Trophoblast cell (in vitro differentiated cells and primary cell): ENCODE data around the gene AIP.

Experiments
- DNase-seq, 2 donors: peaks; one replicate each; pipeline ENCODE4 v3.0.0-alpha.2; 2016
- H2AFZ ChIP-seq: 2 replicates; pipeline ENCODE4 v1.6.1; 2013; ENCODE audit warnings: low read length, moderate library complexity, mild to moderate bottlenecking; ENCODE audit not compliant: insufficient read depth, poor library complexity
- H2AK5ac ChIP-seq: 2 replicates; pipeline ENCODE4 v1.6.1; 2013; ENCODE audit warnings: mild to moderate bottlenecking, low read length
- H2BK120ac ChIP-seq: 2 replicates; pipeline ENCODE4 v1.6.1; 2013; ENCODE audit warnings: low read length, mild to moderate bottlenecking, moderate library complexity; ENCODE audit not compliant: insufficient read depth, poor library complexity
- H2BK12ac ChIP-seq: 2 replicates; pipeline ENCODE4 v1.6.1; 2013; ENCODE audit warnings: mild to moderate bottlenecking, low read length, moderate library complexity
- H2BK5ac ChIP-seq: 2 replicates; pipeline ENCODE4 v1.6.1; 2013; ENCODE audit warnings: low read length, low read depth, moderate library complexity, mild to moderate bottlenecking; ENCODE audit not compliant: poor library complexity
- H3K14ac ChIP-seq: 2 replicates; pipeline ENCODE4 v1.6.1; 2013; ENCODE audit warnings: mild to moderate bottlenecking, low read length
- H3K18ac ChIP-seq: 2 replicates; pipeline ENCODE4 v1.6.1; 2013; ENCODE audit warnings: mild to moderate bottlenecking, low read length
- H3K23ac ChIP-seq: 2 replicates; pipeline ENCODE4 v1.6.1; 2013; ENCODE audit warnings: low read length
- H3K27ac ChIP-seq: 2 replicates; pipeline ENCODE4 v1.5.1; 2013; ENCODE audit warnings: low read depth, mild to moderate bottlenecking, inconsistent platforms, low read length, moderate library complexity
- H3K27me3 ChIP-seq: 2 replicates; pipeline ENCODE4 v1.6.1; 2013; ENCODE audit warnings: inconsistent platforms, mild to moderate bottlenecking, low read length, moderate library complexity; ENCODE audit not compliant: insufficient read depth
- H3K36me3 ChIP-seq, 2 experiments: 1 replicate in 1 of 2; 2 replicates in 1 of 2; pipeline ENCODE4 v1.6.1; 2013; ENCODE audit warnings: low read length in 2 of 2, mild to moderate bottlenecking in 2 of 2, moderate library complexity in 1 of 2; ENCODE audit not compliant: insufficient read depth in 2 of 2, control insufficient read depth in 1 of 2
- H3K4ac ChIP-seq: 2 replicates; pipeline ENCODE4 v1.6.1; 2013; ENCODE audit warnings: low read depth, mild to moderate bottlenecking, low read length, moderate library complexity
- H3K4me1 ChIP-seq, 2 experiments: 1 replicate in 1 of 2; 2 replicates in 1 of 2; pipeline ENCODE4 v1.6.1; 2013; ENCODE audit warnings: low read length in 2 of 2, mild to moderate bottlenecking in 2 of 2, moderate library complexity in 1 of 2; ENCODE audit not compliant: insufficient read depth in 2 of 2, control insufficient read depth in 1 of 2
- H3K4me2 ChIP-seq: 2 replicates; pipeline ENCODE4 v1.6.1; 2013; ENCODE audit warnings: inconsistent platforms, mild to moderate bottlenecking, low read length, moderate library complexity
- H3K4me3 ChIP-seq: 2 replicates; pipeline ENCODE4 v1.5.1; 2013; ENCODE audit warnings: mild to moderate bottlenecking, low read depth, low read length, inconsistent platforms
- H3K79me1 ChIP-seq: one replicate; pipeline ENCODE4 v1.6.1; 2013; ENCODE audit warnings: low read length
- H3K79me2 ChIP-seq: 2 replicates; pipeline ENCODE4 v1.6.1; 2013; ENCODE audit warnings: low read length, mild to moderate bottlenecking; ENCODE audit not compliant: control insufficient read depth, insufficient read depth, poor library complexity
- H3K9ac ChIP-seq: 2 replicates; pipeline ENCODE4 v1.6.1; 2013; ENCODE audit warnings: mild to moderate bottlenecking, low read length
- H3K9me3 ChIP-seq: 2 replicates; pipeline ENCODE4 v1.6.1; 2013; ENCODE audit warnings: low read depth, mild to moderate bottlenecking, control low read depth, inconsistent platforms, low read length; ENCODE audit not compliant: insufficient read depth
- H4K12ac ChIP-seq: 2 replicates; pipeline ENCODE4 v1.6.1; 2013; ENCODE audit warnings: low read depth, mild to moderate bottlenecking, low read length, moderate library complexity
- H4K8ac ChIP-seq: 2 replicates; pipeline ENCODE4 v1.6.1; 2013; ENCODE audit warnings: low read depth, mild to moderate bottlenecking, low read length, moderate library complexity
- H4K91ac ChIP-seq: one replicate; pipeline ENCODE4 v1.6.1; 2013; ENCODE audit warnings: low read depth, mild to moderate bottlenecking, low read length, moderate library complexity
- WGBS: extraction: QIAGEN DNeasy Blood & Tissue Kit; methylation state at CpG from one replicate; pipeline ENCODE4 v1.1.7; 2013; ENCODE audit warnings: missing lambda C conversion rate; ENCODE audit not compliant: insufficient read length, insufficient coverage; ENCODE audit errors: extremely low coverage; 5-methylcytosine and 5-hydroxymethylcytosine counted together

The AIP gene

DNA sequence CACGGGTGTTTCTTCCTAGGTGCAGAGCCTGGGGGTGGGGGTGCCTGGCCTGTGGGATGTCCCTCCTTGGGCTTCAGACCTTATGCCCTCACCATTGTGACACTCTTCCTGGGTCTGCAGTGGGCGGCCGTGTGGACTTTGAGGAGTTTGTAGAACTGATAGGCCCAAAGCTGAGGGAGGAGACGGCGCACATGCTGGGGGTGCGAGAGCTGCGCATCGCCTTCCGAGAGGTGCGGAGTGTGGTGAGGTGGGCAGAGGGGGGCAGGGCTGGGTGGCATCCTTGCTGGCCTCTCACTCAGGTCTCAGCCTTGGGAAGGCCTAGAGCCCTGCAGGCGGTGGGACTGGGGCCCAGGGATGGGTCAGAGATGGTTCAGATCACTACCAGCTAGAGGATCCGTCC is 25.4 kb upstream of the AIP start:
- Histone ChIP-seq H2BK5ac (no peak overlapping the region), H3K27ac (no peak overlapping the region), H3K36me3 (no peaks in the 10 kb centered on the region), H3K9ac (no peak overlapping the region), H2AFZ (no peak overlapping the region), H3K9me3 (peaks cover 2% of the 10 kb centered on the region), H4K12ac (no peak overlapping the region), H2BK120ac (no peak overlapping the region), H2BK12ac (no peak overlapping the region), H3K4ac (no peak overlapping the region), H3K18ac (no peak overlapping the region), H3K79me2 (no peaks in the 10 kb centered on the region), H4K91ac (no peak overlapping the region), H4K8ac (no peak overlapping the region), H3K23ac (no peak overlapping the region), H3K4me3 (peak overlapping the region; percentile 10), H3K4me1 (no peaks in the 10 kb centered on the region), H3K27me3 (no peaks in the 10 kb centered on the region), H3K4me2 (no peak overlapping the region), H3K14ac (no peak overlapping the region), H3K79me1 (no peaks in the 10 kb centered on the region), H2AK5ac (no peak overlapping the region)
- DNase-seq, result no peak
- no CpG with 5 or more reads among the region's 12 CpGs for WGBS

DNA sequence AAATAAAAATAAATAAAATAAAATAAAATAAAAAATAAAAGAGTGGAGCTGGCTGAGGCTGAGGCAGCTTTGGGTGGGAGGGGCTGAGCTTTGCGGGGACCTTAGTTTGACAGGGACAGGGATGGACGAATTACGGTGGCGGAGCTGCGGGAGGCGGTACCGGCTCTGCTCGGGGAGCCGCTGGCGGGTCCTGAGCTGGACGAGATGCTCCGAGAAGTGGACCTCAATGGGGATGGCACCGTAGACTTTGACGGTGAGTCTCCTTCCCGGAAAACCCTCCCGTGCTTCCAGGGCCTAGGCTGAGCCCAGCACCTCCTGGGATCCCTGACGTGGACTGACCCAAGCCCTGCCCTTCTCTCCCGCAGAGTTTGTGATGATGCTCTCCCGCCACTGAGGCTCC is 24.6 kb upstream of the AIP start:
- H4K12ac ChIP-seq, result no peak overlapping the region
- no peaks in the 10 kb centered on the region for H3K79me2 ChIP-seq

DNA sequence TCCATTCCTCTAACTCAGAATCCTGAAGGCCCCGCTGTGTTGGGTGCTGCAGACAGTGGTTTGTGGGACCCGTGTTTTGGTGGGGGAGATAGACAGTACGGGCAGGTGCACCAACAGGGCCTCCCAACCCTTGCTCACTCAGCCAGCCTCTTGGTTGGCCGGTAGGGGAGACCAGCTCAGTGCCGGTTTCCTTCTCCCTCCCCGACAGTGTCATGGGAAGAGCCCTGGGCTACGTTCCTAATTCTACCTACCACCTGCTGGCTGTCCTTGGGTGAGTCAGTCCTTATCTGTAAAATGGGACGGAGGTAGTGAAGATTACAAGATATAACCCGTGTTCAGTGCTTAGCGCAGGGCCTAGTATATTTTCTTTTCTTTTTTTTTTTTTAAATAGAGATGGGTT is 19.6 kb upstream of the AIP start:
- no peak overlapping the region for H3K4ac ChIP-seq
- H3K4me2 ChIP-seq, result no peak overlapping the region
- peaks cover 7% of the 10 kb centered on the region for H3K79me2 ChIP-seq
- no peak overlapping the region for H2AK5ac ChIP-seq
- no peaks in the 10 kb centered on the region for H3K36me3 ChIP-seq
- H2BK5ac ChIP-seq, result peak overlapping the region; percentile 52
- H4K12ac ChIP-seq, result no peak overlapping the region
- no peaks in the 10 kb centered on the region for H3K27me3 ChIP-seq
- no peak overlapping the region for H3K14ac ChIP-seq
- H3K27ac ChIP-seq, result no peak overlapping the region
- peaks cover 12 to 23% of the 10 kb centered on the region in 2 experiments for H3K4me1 ChIP-seq
- DNase-seq, result peak; percentile 95 to 96
- H2BK120ac ChIP-seq, result peak overlapping the region; percentile 2
- peak overlapping the region; percentile 18 for H2AFZ ChIP-seq
- no peak overlapping the region for H3K4me3 ChIP-seq
- H4K91ac ChIP-seq, result peak overlapping the region; percentile 79
- H3K79me1 ChIP-seq, result peaks cover 13% of the 10 kb centered on the region
- H4K8ac ChIP-seq, result peak overlapping the region; percentile 29
- no CpG with 5 or more reads among the region's 10 CpGs for WGBS
- H3K9me3 ChIP-seq, result no peaks in the 10 kb centered on the region
- no peak overlapping the region for H3K23ac ChIP-seq
- H3K18ac ChIP-seq, result no peak overlapping the region
- H2BK12ac ChIP-seq, result no peak overlapping the region
- no peak overlapping the region for H3K9ac ChIP-seq

More for the DNA sequence above, 24.6 kb upstream of the AIP start:
- no peak overlapping the region for H2BK5ac ChIP-seq
- no peak overlapping the region for H3K23ac ChIP-seq
- no peaks in the 10 kb centered on the region for H3K4me1 ChIP-seq
- no peak overlapping the region for H2BK12ac ChIP-seq
- H3K14ac ChIP-seq, result no peak overlapping the region
- WGBS, result no CpG with 5 or more reads among the region's 19 CpGs
- no peak overlapping the region for H2BK120ac ChIP-seq
- no peak overlapping the region for H4K8ac ChIP-seq
- H3K4me3 ChIP-seq, result no peak overlapping the region
- peak overlapping the region; percentile 15 for H4K91ac ChIP-seq
- no peak for DNase-seq
- H3K79me1 ChIP-seq, result no peaks in the 10 kb centered on the region
- H3K27me3 ChIP-seq, result no peaks in the 10 kb centered on the region
- H3K27ac ChIP-seq, result no peak overlapping the region
- H3K4me2 ChIP-seq, result no peak overlapping the region
- H3K36me3 ChIP-seq, result no peaks in the 10 kb centered on the region
- H3K4ac ChIP-seq, result no peak overlapping the region
- no peak overlapping the region for H2AFZ ChIP-seq
- no peak overlapping the region for H3K18ac ChIP-seq
- H3K9me3 ChIP-seq, result no peaks in the 10 kb centered on the region
- H3K9ac ChIP-seq, result no peak overlapping the region
- no peak overlapping the region for H2AK5ac ChIP-seq

DNA sequence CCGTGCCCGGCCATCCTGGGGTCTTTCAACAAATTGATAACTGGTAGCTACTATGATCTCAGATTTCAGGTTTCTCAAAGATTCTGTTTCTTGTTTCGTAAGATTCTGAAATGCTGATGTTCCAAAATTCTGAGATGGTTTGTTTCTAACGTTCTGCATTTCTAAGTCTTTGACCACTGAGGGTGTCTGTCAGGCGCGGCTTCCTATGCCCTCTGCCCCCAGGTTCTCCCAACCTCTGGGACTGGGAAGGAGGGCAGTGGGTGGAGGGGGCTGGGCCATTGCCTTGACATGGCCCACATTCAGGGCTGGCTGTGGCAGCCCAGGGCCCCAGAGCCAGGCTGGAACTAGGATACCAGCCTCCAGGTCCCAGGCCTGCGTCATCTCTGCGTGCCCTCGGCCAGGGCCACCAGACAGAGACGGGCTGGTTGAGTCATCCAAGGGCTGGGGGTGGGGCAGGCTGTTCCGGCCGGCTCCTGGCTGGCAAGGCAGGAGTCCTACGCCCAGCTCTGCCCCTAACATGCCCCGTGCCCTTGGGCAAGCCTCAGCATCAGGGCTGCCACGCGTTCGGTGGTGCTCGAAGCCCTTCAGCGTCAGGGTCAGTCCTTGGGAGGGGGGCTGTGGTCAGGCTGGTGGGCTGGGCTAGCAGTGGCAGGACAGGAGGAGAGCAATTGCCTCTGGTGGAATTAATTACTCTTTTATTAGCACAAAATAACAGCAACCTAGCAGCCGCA is 19.0 kb upstream of the AIP start:
- peak overlapping the region; percentile 65 for H3K18ac ChIP-seq
- no peak overlapping the region for H3K4me3 ChIP-seq
- H3K27me3 ChIP-seq, result no peaks in the 10 kb centered on the region
- peak overlapping the region; percentile 81 for H2AK5ac ChIP-seq
- WGBS, result no CpG with 5 or more reads among the region's 20 CpGs
- peak overlapping the region; percentile 21 for H2BK12ac ChIP-seq
- no peaks in the 10 kb centered on the region for H3K36me3 ChIP-seq
- peaks cover 19% of the 10 kb centered on the region for H3K79me1 ChIP-seq
- peak overlapping the region; percentile 29 for H3K27ac ChIP-seq
- peak overlapping the region; percentile 32 for H2BK5ac ChIP-seq
- peak overlapping the region; percentile 43 for H3K4me2 ChIP-seq
- peak overlapping the region; percentile 80 for H3K14ac ChIP-seq
- peak overlapping the region; percentile 83 for H4K91ac ChIP-seq
- no peaks in the 10 kb centered on the region for H3K9me3 ChIP-seq
- H4K12ac ChIP-seq, result peak overlapping the region; percentile 68
- H3K4me1 ChIP-seq, result peaks cover 16 to 26% of the 10 kb centered on the region in 2 experiments
- H3K79me2 ChIP-seq, result peaks cover 12% of the 10 kb centered on the region
- DNase-seq, result peak; percentile 95 to 96
- no peak overlapping the region for H3K9ac ChIP-seq
- H2BK120ac ChIP-seq, result peak overlapping the region; percentile 16
- H3K23ac ChIP-seq, result no peak overlapping the region
- peak overlapping the region; percentile 93 for H4K8ac ChIP-seq
- no peak overlapping the region for H3K4ac ChIP-seq
- peak overlapping the region; percentile 75 for H2AFZ ChIP-seq
